K562 (cell line): Measurements from ENCODE around the gene DPEP3. TPM values are rescaled to one million over a fixed set of nuclear protein-coding genes. Genes with fewer than 3 reads are reported as not detected.

Source experiments
- BACH1 ChIP-seq: fragments of 200-800 bp; sonication (Bioruptor generic); IDR thresholded peaks from 2 replicates; pipeline ENCODE4 v1.6.1; 2016; ENCODE audit warnings: missing genetic modification characterization, missing compliant biosample characterization
- CBFA2T3 ChIP-seq: fragments of 450-650 bp; IDR thresholded peaks from 2 replicates; pipeline ENCODE4 v1.6.1; 2017
- CC2D1A ChIP-seq: fragments of 450-650 bp; IDR thresholded peaks from 2 replicates; pipeline ENCODE4 v1.6.1; 2017; ENCODE audit warnings: mild to moderate bottlenecking
- EHMT2 ChIP-seq: fragments of 450-650 bp; IDR thresholded peaks from 2 replicates; pipeline ENCODE4 v1.6.1; 2018; ENCODE audit warnings: antibody characterized with exemption
- ELF1 ChIP-seq: fragments of 200-800 bp; sonication (Bioruptor generic); IDR thresholded peaks from 2 replicates; pipeline ENCODE4 v1.6.1; 2016; ENCODE audit warnings: missing genetic modification characterization, missing compliant biosample characterization
- ELF4 ChIP-seq: fragments of 450-650 bp; formaldehyde crosslinking; IDR thresholded peaks from 2 replicates; pipeline ENCODE4 v1.4.0; 2022; ENCODE audit warnings: missing genetic modification characterization
- FOXA3 ChIP-seq, 2 experiments: fragments of 450-650 bp in 1 of 2; sonication (generic) in 1 of 2; formaldehyde crosslinking; IDR thresholded peaks in 1 of 2; conservative IDR thresholded peaks in 1 of 2; 2 replicates each; pipeline versions ENCODE4 v1.4.0 to v1.8.0; 2020 to 2022; ENCODE audit warnings: mild to moderate bottlenecking in 2 of 2, missing genetic modification reagents in 1 of 2
- HCFC1 ChIP-seq: IDR thresholded peaks from 2 replicates; pipeline ENCODE4 v1.6.1; 2012; ENCODE audit warnings: low read depth, low read length, improper control_type of control experiment
- HES1 ChIP-seq: fragments of 450-650 bp; IDR thresholded peaks from 2 replicates; pipeline ENCODE4 v1.6.1; 2016; ENCODE audit warnings: low read depth, mild to moderate bottlenecking, moderate library complexity
- HMG20A ChIP-seq: fragments of 450-650 bp; formaldehyde crosslinking; conservative IDR thresholded peaks from 2 replicates; pipeline ENCODE4 v1.4.0; 2020; ENCODE audit warnings: mild to moderate bottlenecking, mixed read lengths
- KDM5B ChIP-seq: fragments of 200-600 bp; sonication (generic); IDR thresholded peaks from 2 replicates; pipeline ENCODE4 v1.6.1; 2012; ENCODE audit warnings: low read depth, mild to moderate bottlenecking, moderate library complexity, low read length, control low read depth, inconsistent platforms; ENCODE audit not compliant: insufficient replicate concordance
- LCOR ChIP-seq: sonication (generic); formaldehyde crosslinking; IDR thresholded peaks from 2 replicates; pipeline ENCODE4 v1.8.0; 2022; ENCODE audit warnings: mild to moderate bottlenecking, missing genetic modification reagents
- MTA1 ChIP-seq: fragments of 450-650 bp; IDR thresholded peaks from 2 replicates; pipeline ENCODE4 v1.6.1; 2017; ENCODE audit warnings: borderline replicate concordance
- MXI1 ChIP-seq: IDR thresholded peaks from 2 replicates; pipeline ENCODE4 v1.6.1; 2011; ENCODE audit warnings: low read depth, mild to moderate bottlenecking, improper control_type of control experiment, low read length
- NELFE ChIP-seq: IDR thresholded peaks from 2 replicates; pipeline ENCODE4 v1.6.1; 2011; ENCODE audit warnings: mild to moderate bottlenecking; ENCODE audit not compliant: insufficient read depth, insufficient read length
- NEUROD1 ChIP-seq: fragments of 150-350 bp; IDR thresholded peaks from 2 replicates; pipeline ENCODE4 v1.6.1; 2014; ENCODE audit warnings: borderline replicate concordance, low read length, low read depth; ENCODE audit not compliant: partially characterized antibody
- NFXL1 ChIP-seq: fragments of 450-650 bp; formaldehyde crosslinking; IDR thresholded peaks from 2 replicates; pipeline ENCODE4 v1.4.0; 2021; ENCODE audit warnings: mild to moderate bottlenecking
- POLR2H ChIP-seq: IDR thresholded peaks from 2 replicates; pipeline ENCODE4 v1.6.1; 2016; ENCODE audit warnings: missing genetic modification characterization, low read depth, mild to moderate bottlenecking, control low read depth, missing compliant biosample characterization, moderate library complexity
- ZBTB1 ChIP-seq: sonication (generic); formaldehyde crosslinking; IDR thresholded peaks from 2 replicates; pipeline ENCODE4 v1.8.1; 2023; ENCODE audit warnings: missing genetic modification reagents, low read depth, mild to moderate bottlenecking, borderline replicate concordance
- ZBTB17 ChIP-seq: fragments of 450-650 bp; formaldehyde crosslinking; IDR thresholded peaks from 2 replicates; pipeline ENCODE4 v1.4.0; 2020; ENCODE audit warnings: mild to moderate bottlenecking
- ZFP30 ChIP-seq: fragments of 250-450 bp; sonication (Bioruptor Pico); IDR thresholded peaks from 2 replicates; pipeline ENCODE4 v1.8.0; 2022; ENCODE audit warnings: moderate library complexity, mild to moderate bottlenecking, inconsistent platforms, borderline replicate concordance
- ZNF507 ChIP-seq: conservative IDR thresholded peaks from 2 replicates; pipeline ENCODE4 v1.6.1; 2017; ENCODE audit warnings: missing genetic modification characterization, missing compliant biosample characterization
- polyA plus RNA-seq, 8 experiments: library from polyadenylated mRNA; depleted of rRNA in 4 of 8; stranded (reverse) in 5 of 8; unstranded in 3 of 8; fragments of >200 nt; fragmentation: Nextera tagmentation in 2 of 8; fragmentation: Illumina TruSeq in 1 of 8; extraction: Ambion mirVana in 2 of 8; extraction: Trizol in 1 of 8; gene quantifications; 2 replicates each; pipeline versions ENCODE4 v1.2.1 to v1.2.3, GENCODE V29; 2011 to 2014; ENCODE audit warnings: inconsistent platforms in 1 of 8, missing spikeins in 1 of 8
- total RNA-seq, 7 experiments: library from RNA; depleted of rRNA in 6 of 7; stranded (reverse); fragments of >200 nt in 6 of 7; fragmentation: Illumina TruSeq in 2 of 7; extraction: Trizol in 2 of 7; gene quantifications; 2 replicates each; pipeline versions ENCODE4 v1.2.1 to v1.2.3, GENCODE V29; 2011 to 2021; ENCODE audit warnings: low replicate concordance in 1 of 7
- TF ChIP-seq, protein P1 (sequence below): fragments of 450-650 bp; formaldehyde crosslinking; IDR thresholded peaks from 2 replicates; pipeline ENCODE4 v1.4.0; 2020; ENCODE audit warnings: mild to moderate bottlenecking, mixed read lengths

Gene DPEP3
- total and polyA plus RNA-seq, 9 of the 15 experiments (the other 6 are each of a cell fraction or from before 2014, with no cell fraction given) = not detected

- TF ChIP-seq POLR2H (tag) (peak; percentile 76), CC2D1A (0 out of 2 replicates have a peak, but pooled peaks have one; percentile 35), ELF1 (tag) (no peak), BACH1 (tag) (no peak), EHMT2 (no peak), ZBTB17 (CRISPR knock-in tag) (peak; percentile 11; the same call in 1 of the 2 replicates), MTA1 (peak; percentile 99), KDM5B (peak; percentile 78), HMG20A (CRISPR knock-in tag) (no peak), HES1 (no peak), HCFC1 (peak; percentile 90), ELF4 (CRISPR knock-in tag) (no peak), MXI1 (peak; percentile 81), CBFA2T3 (no peak), ZBTB1 (CRISPR knock-in tag) (no peak), FOXA3 (CRISPR knock-in tag; conservative IDR thresholded peaks at IDR 0.05 in 1 of 2, IDR thresholded peaks at IDR 0.05 in 1 of 2) (0 out of 4 replicates have a peak, but pooled peaks of 1 of the 2 experiments have one; percentile 58), NEUROD1 (peak; percentile 85), ZNF507 (tag) (no peak), ZFP30 (CRISPR knock-in tag) (no peak), NFXL1 (no peak), NELFE (no peak), LCOR (CRISPR knock-in tag) (peak; percentile 68)
- TF ChIP-seq, protein P1, sequence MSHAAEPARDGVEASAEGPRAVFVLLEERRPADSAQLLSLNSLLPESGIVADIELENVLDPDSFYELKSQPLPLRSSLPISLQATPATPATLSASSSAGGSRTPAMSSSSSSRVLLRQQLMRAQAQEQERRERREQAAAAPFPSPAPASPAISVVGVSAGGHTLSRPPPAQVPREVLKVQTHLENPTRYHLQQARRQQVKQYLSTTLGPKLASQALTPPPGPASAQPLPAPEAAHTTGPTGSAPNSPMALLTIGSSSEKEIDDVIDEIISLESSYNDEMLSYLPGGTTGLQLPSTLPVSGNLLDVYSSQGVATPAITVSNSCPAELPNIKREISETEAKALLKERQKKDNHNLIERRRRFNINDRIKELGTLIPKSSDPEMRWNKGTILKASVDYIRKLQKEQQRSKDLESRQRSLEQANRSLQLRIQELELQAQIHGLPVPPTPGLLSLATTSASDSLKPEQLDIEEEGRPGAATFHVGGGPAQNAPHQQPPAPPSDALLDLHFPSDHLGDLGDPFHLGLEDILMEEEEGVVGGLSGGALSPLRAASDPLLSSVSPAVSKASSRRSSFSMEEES (CRISPR knock-in tag) = peak; percentile 43; the same call in 1 of the 2 replicates
These were observed 42.6 kb upstream of the DPEP3 start, which contains the start of the genes DDX28 and DUS2 (continued) for GRCh38 chr16:68022728-68023537.
